HepG2 (cell line): ENCODE measurements around the gene COQ9. TPM values are rescaled to one million over a fixed set of nuclear protein-coding genes. Genes with fewer than 3 reads are reported as not detected.

ENCODE experiments used
- ARNT ChIP-seq: fragments of 450-650 bp; IDR thresholded peaks from 2 replicates; pipeline ENCODE4 v1.6.1; 2017
- CBX5 ChIP-seq: sonication (generic); formaldehyde crosslinking; IDR thresholded peaks from 2 replicates; pipeline ENCODE4 v1.4.0; 2020; ENCODE audit warnings: missing genetic modification reagents, borderline replicate concordance
- CHD4 ChIP-seq: fragments of 200-600 bp; sonication (generic); IDR thresholded peaks from 2 replicates; pipeline ENCODE4 v1.7.0; 2017; ENCODE audit warnings: mild to moderate bottlenecking, low read length, borderline replicate concordance
- DPF2 ChIP-seq: sonication (generic); formaldehyde crosslinking; IDR thresholded peaks from 2 replicates; pipeline ENCODE4 v1.4.0; 2020; ENCODE audit warnings: mild to moderate bottlenecking, low read depth, missing genetic modification reagents, borderline replicate concordance
- ETS1 ChIP-seq: sonication (generic); formaldehyde crosslinking; IDR thresholded peaks from 2 replicates; pipeline ENCODE4 v1.4.0; 2020; ENCODE audit warnings: missing genetic modification reagents
- GABPA ChIP-seq, 2 experiments: IDR thresholded peaks; 2 replicates each; pipeline ENCODE4 v1.6.1; 2011 to 2016; ENCODE audit warnings: low read depth in 2 of 2, low read length in 1 of 2, missing biosample characterization in 1 of 2, missing genetic modification characterization in 1 of 2
- GLMP ChIP-seq: sonication (generic); formaldehyde crosslinking; IDR thresholded peaks from 2 replicates; pipeline ENCODE4 v1.9.0; 2021; ENCODE audit warnings: missing genetic modification reagents, mild to moderate bottlenecking, borderline replicate concordance
- HMGA1 ChIP-seq: sonication (generic); formaldehyde crosslinking; conservative IDR thresholded peaks from 2 replicates; pipeline ENCODE4 v1.4.0; 2020; ENCODE audit warnings: missing genetic modification reagents
- JARID2 ChIP-seq: sonication (generic); formaldehyde crosslinking; IDR thresholded peaks from 2 replicates; pipeline ENCODE4 v1.8.1; 2023; ENCODE audit warnings: missing genetic modification reagents, inconsistent platforms; ENCODE audit not compliant: insufficient replicate concordance
- KLF16 ChIP-seq, 2 experiments: sonication (generic) in 1 of 2; formaldehyde crosslinking in 1 of 2; IDR thresholded peaks; 2 replicates each; pipeline versions ENCODE4 v1.6.1 to v1.8.0; 2016 to 2023; ENCODE audit warnings: missing genetic modification reagents in 2 of 2, missing compliant biosample characterization in 1 of 2
- LCORL ChIP-seq, 2 experiments: fragments of 450-650 bp in 1 of 2; sonication (generic) in 1 of 2; formaldehyde crosslinking in 1 of 2; IDR thresholded peaks; 2 replicates each; pipeline versions ENCODE4 v1.5.0 to v1.6.1; 2017 to 2020; ENCODE audit warnings: antibody characterized with exemption in 1 of 2, missing genetic modification reagents in 1 of 2
- MAFF ChIP-seq: IDR thresholded peaks from 2 replicates; pipeline ENCODE4 v1.6.1; 2011; ENCODE audit warnings: low read depth, low read length, improper control_type of control experiment
- MATR3 ChIP-seq: sonication (generic); formaldehyde crosslinking; IDR thresholded peaks from 2 replicates; pipeline ENCODE4 v1.4.0; 2020; ENCODE audit warnings: missing genetic modification reagents
- MZF1 ChIP-seq: sonication (generic); formaldehyde crosslinking; IDR thresholded peaks from 2 replicates; pipeline ENCODE4 v1.8.1; 2023; ENCODE audit warnings: mild to moderate bottlenecking, missing genetic modification reagents, borderline replicate concordance
- NCOA2 ChIP-seq: sonication (generic); formaldehyde crosslinking; IDR thresholded peaks from 2 replicates; pipeline ENCODE4 v1.8.0; 2022; ENCODE audit warnings: inconsistent platforms
- NR2F2 ChIP-seq: IDR thresholded peaks from 2 replicates; pipeline ENCODE4 v1.6.1; 2012; ENCODE audit warnings: low read depth, inconsistent platforms, borderline replicate concordance
- PAWR ChIP-seq: sonication (generic); formaldehyde crosslinking; IDR thresholded peaks from 2 replicates; pipeline ENCODE4 v1.4.0; 2020; ENCODE audit warnings: missing genetic modification reagents, mild to moderate bottlenecking, borderline replicate concordance
- SIN3B ChIP-seq: fragments of 150-350 bp; IDR thresholded peaks from 2 replicates; pipeline ENCODE4 v1.6.1; 2014; ENCODE audit warnings: low read length
- SIX1 ChIP-seq: sonication (generic); formaldehyde crosslinking; IDR thresholded peaks from 2 replicates; pipeline ENCODE4 v1.4.0; 2020; ENCODE audit warnings: missing genetic modification reagents, borderline replicate concordance
- SP4 ChIP-seq: sonication (generic); formaldehyde crosslinking; IDR thresholded peaks from 2 replicates; pipeline ENCODE4 v1.8.1; 2023; ENCODE audit warnings: mild to moderate bottlenecking, missing genetic modification reagents
- SRSF9 ChIP-seq: fragments of 200-400 bp; formaldehyde crosslinking; IDR thresholded peaks from 2 replicates; pipeline ENCODE4 v1.6.1; 2018; ENCODE audit warnings: borderline replicate concordance, mild to moderate bottlenecking, low read depth, low read length; ENCODE audit not compliant: insufficient read depth, poor library complexity, severe bottlenecking
- TARDBP ChIP-seq: sonication (generic); formaldehyde crosslinking; IDR thresholded peaks from 2 replicates; pipeline ENCODE4 v1.8.0; 2022; ENCODE audit warnings: mild to moderate bottlenecking, missing genetic modification reagents
- TBX3 ChIP-seq: fragments of 450-650 bp; IDR thresholded peaks from 2 replicates; pipeline ENCODE4 v1.6.1; 2017; ENCODE audit warnings: antibody characterized with exemption, mild to moderate bottlenecking, inconsistent platforms, borderline replicate concordance
- TMF1 ChIP-seq: sonication (generic); formaldehyde crosslinking; IDR thresholded peaks from 2 replicates; pipeline ENCODE4 v1.8.1; 2022; ENCODE audit warnings: low read depth, missing genetic modification reagents
- ZKSCAN1 ChIP-seq: fragments of 150-350 bp; IDR thresholded peaks from 2 replicates; pipeline ENCODE4 v1.6.1; 2014; ENCODE audit warnings: low read length
- ZNF354B ChIP-seq: sonication (generic); formaldehyde crosslinking; IDR thresholded peaks from 2 replicates; pipeline ENCODE4 v1.8.0; 2022; ENCODE audit warnings: mild to moderate bottlenecking, missing genetic modification reagents
- ZNF740 ChIP-seq: sonication (generic); formaldehyde crosslinking; IDR thresholded peaks from 2 replicates; pipeline ENCODE4 v1.4.0; 2020; ENCODE audit warnings: missing genetic modification reagents
- ZNF788 ChIP-seq: sonication (generic); formaldehyde crosslinking; IDR thresholded peaks from 2 replicates; pipeline ENCODE4 v1.5.0; 2020; ENCODE audit warnings: mild to moderate bottlenecking, missing genetic modification reagents, borderline replicate concordance
- polyA plus RNA-seq, 8 experiments: library from polyadenylated mRNA; depleted of rRNA in 3 of 8; stranded (reverse) in 7 of 8; unstranded in 1 of 8; fragments of >200 nt; fragmentation: Illumina TruSeq in 4 of 8; extraction: Trizol in 4 of 8; gene quantifications; 2 replicates each; pipeline versions ENCODE4 v1.2.1 to v1.2.3, GENCODE V29; 2011 to 2016; ENCODE audit warnings: low read depth in 4 of 8, missing spikeins in 1 of 8, mixed read lengths in 1 of 8; ENCODE audit not compliant: insufficient read depth in 1 of 8
- total RNA-seq, 5 experiments: library from RNA; depleted of rRNA; stranded (reverse); fragments of >200 nt; fragmentation: Illumina TruSeq; extraction: Trizol; gene quantifications; 2 replicates each; pipeline ENCODE4 v1.2.3, GENCODE V29; 2016; ENCODE audit warnings: low read depth in 1 of 5

COQ9 gene
- total and polyA plus RNA-seq, 2 of the 13 experiments (the other 11 are each of a cell fraction or from before 2014, with no cell fraction given), result 57.5 to 108 TPM

GRCh38 chr16:57471852-57472664 lies 24.8 kb downstream of the COQ9 start (continued):
- TF ChIP-seq NCOA2 (CRISPR knock-in tag) (peak; percentile 52), LCORL (IDR thresholded peaks at IDR 0.05) (no peak), LCORL (CRISPR knock-in tag; IDR thresholded peaks at IDR 0.05) (peak; percentile 84; the same call in 1 of the 2 replicates), ZNF740 (CRISPR knock-in tag) (no peak; the same call in 1 of the 2 replicates), GABPA (IDR thresholded peaks at IDR 0.05; ENCODE audit: low read depth, low read length) (no peak), GABPA (CRISPR knock-in tag; IDR thresholded peaks at IDR 0.05; ENCODE audit: low read depth) (peak; percentile 56; the same call in 1 of the 2 replicates), CHD4 (0 out of 2 replicates have a peak, but pooled peaks have one; percentile 46), ETS1 (CRISPR knock-in tag) (no peak), MAFF (no peak), ARNT (no peak), HMGA1 (CRISPR knock-in tag) (no peak), MZF1 (CRISPR knock-in tag) (no peak), SP4 (CRISPR knock-in tag) (no peak), MATR3 (no peak), CBX5 (CRISPR knock-in tag) (no peak), PAWR (CRISPR knock-in tag) (no peak), ZNF354B (CRISPR knock-in tag) (no peak), SIN3B (no peak), TMF1 (no peak), DPF2 (peak; percentile 65; the same call in 1 of the 2 replicates), TBX3 (no peak; the same call in 1 of the 2 replicates), SRSF9 (no peak), GLMP (CRISPR knock-in tag) (no peak), SIX1 (peak; percentile 60; the same call in 1 of the 2 replicates), JARID2 (CRISPR knock-in tag) (no peak), KLF16 (CRISPR knock-in tag; IDR thresholded peaks at IDR 0.05) (peak in 1 of 2 experiments; percentile 16; a peak in 1 of 4 replicates), NR2F2 (peak; percentile 16; the same call in 1 of the 2 replicates), ZNF788 (CRISPR knock-in tag) (peak; percentile 51; the same call in 1 of the 2 replicates), TARDBP (CRISPR knock-in tag) (no peak; the same call in 1 of the 2 replicates), ZKSCAN1 (no peak)
